OCI-LY1 (cell line): ENCODE measurements around the gene ZNF175.
"Not testable (repeated sequence)": the region's sequence is repeated elsewhere in the genome, so short reads cannot be mapped to it uniquely, and the experiment has no call there.

Experiments
- H2AFZ ChIP-seq: fragments of 200-600 bp; sonication (generic), shearing (Covaris generic); 2 replicates; pipeline ENCODE4 v1.6.0; 2014; ENCODE audit warnings: antibody characterized with exemption, mild to moderate bottlenecking, low read length
- H3F3A ChIP-seq: fragments of 200-600 bp; sonication (generic), shearing (Covaris generic); 2 replicates; pipeline ENCODE4 v1.6.0; 2014; ENCODE audit warnings: mild to moderate bottlenecking, antibody characterized with exemption, low read length, moderate library complexity; ENCODE audit not compliant: insufficient read depth
- H3K27ac ChIP-seq: fragments of 200-600 bp; sonication (generic); 2 replicates; pipeline ENCODE4 v1.5.1; 2014; ENCODE audit warnings: low read length, mixed run types, mild to moderate bottlenecking, low read depth; ENCODE audit not compliant: poor library complexity, severe bottlenecking
- H3K27me3 ChIP-seq: fragments of 200-600 bp; sonication (generic); 2 replicates; pipeline ENCODE4 v1.6.0; 2014; ENCODE audit warnings: antibody characterized with exemption, mild to moderate bottlenecking, low read length, moderate library complexity; ENCODE audit not compliant: insufficient read depth
- H3K36me3 ChIP-seq: fragments of 200-600 bp; sonication (generic); 2 replicates; pipeline ENCODE4 v1.6.1; 2014; ENCODE audit warnings: mild to moderate bottlenecking, antibody characterized with exemption, low read length, moderate library complexity, mixed read lengths; ENCODE audit not compliant: insufficient read depth
- H3K4me1 ChIP-seq: fragments of 200-600 bp; sonication (generic); 2 replicates; pipeline ENCODE4 v1.5.1; 2014; ENCODE audit warnings: mild to moderate bottlenecking, low read length, moderate library complexity; ENCODE audit not compliant: insufficient read depth, severe bottlenecking
- H3K4me2 ChIP-seq: fragments of 200-600 bp; sonication (generic), shearing (Covaris generic); 2 replicates; pipeline ENCODE4 v1.6.1; 2014; ENCODE audit warnings: low read length
- H3K4me3 ChIP-seq: fragments of 200-600 bp; sonication (generic); 2 replicates; pipeline ENCODE4 v1.5.1; 2014; ENCODE audit warnings: low read length, low read depth, mild to moderate bottlenecking, mixed read lengths; ENCODE audit not compliant: poor library complexity, severe bottlenecking
- H3K79me2 ChIP-seq: fragments of 200-600 bp; shearing (Covaris generic); 2 replicates; pipeline ENCODE4 v1.6.1; 2016; ENCODE audit warnings: mixed run types, low read length, mixed read lengths; ENCODE audit not compliant: insufficient read depth
- H3K9ac ChIP-seq: fragments of 200-600 bp; sonication (generic), shearing (Covaris generic); 2 replicates; pipeline ENCODE4 v1.6.1; 2014; ENCODE audit warnings: mild to moderate bottlenecking, low read length, mixed read lengths
- H3K9me2 ChIP-seq: fragments of 200-600 bp; sonication (generic), shearing (Covaris generic); 2 replicates; pipeline ENCODE4 v1.6.1; 2014; ENCODE audit warnings: low read depth, mild to moderate bottlenecking, low read length, mixed read lengths
- H3K9me3 ChIP-seq: fragments of 200-600 bp; shearing (Covaris generic); 2 replicates; pipeline ENCODE4 v1.6.1; 2014; ENCODE audit warnings: low read length, mixed read lengths
- H4K20me1 ChIP-seq: fragments of 200-600 bp; sonication (generic), shearing (Covaris generic); 2 replicates; pipeline ENCODE4 v1.6.0; 2016; ENCODE audit warnings: mild to moderate bottlenecking, low read length; ENCODE audit not compliant: insufficient read depth
- CTCF ChIP-seq: fragments of 200-600 bp; sonication (generic), shearing (Covaris generic); IDR thresholded peaks from 2 replicates; pipeline ENCODE4 v1.5.1; 2017; ENCODE audit warnings: mild to moderate bottlenecking, antibody characterized with exemption, low read length, moderate library complexity, mixed read lengths
- EZH2 ChIP-seq: fragments of 200-600 bp; sonication (generic), shearing (Covaris generic); IDR thresholded peaks from 2 replicates; pipeline ENCODE4 v1.8.0; 2017; ENCODE audit warnings: borderline replicate concordance, mixed run types, mild to moderate bottlenecking, antibody characterized with exemption, low read length, moderate library complexity, mixed read lengths

Gene ZNF175

GRCh38 chr19:51626675-51627074, 55.6 kb downstream of the ZNF175 start:
- Histone ChIP-seq H3K9me3 (no peaks in the 10 kb centered on the region), H3F3A (no peaks in the 10 kb centered on the region), H3K4me2 (no peak overlapping the region), H3K4me1 (no peaks in the 10 kb centered on the region), H3K79me2 (no peaks in the 10 kb centered on the region), H3K4me3 (no peak overlapping the region), H3K36me3 (no peaks in the 10 kb centered on the region), H2AFZ (no peak overlapping the region), H3K9ac (no peak overlapping the region), H3K9me2 (no peaks in the 10 kb centered on the region), H3K27me3 (no peaks in the 10 kb centered on the region), H4K20me1 (no peaks in the 10 kb centered on the region), H3K27ac (no peak overlapping the region)
- TF ChIP-seq EZH2, result no peak
- no peak for TF ChIP-seq CTCF

- H3K27ac ChIP-seq, result no peak overlapping the region
- no peaks in the 10 kb centered on the region for H3F3A ChIP-seq
- no peak overlapping the region for H2AFZ ChIP-seq
- H3K27me3 ChIP-seq, result no peaks in the 10 kb centered on the region
- no peaks in the 10 kb centered on the region for H3K9me3 ChIP-seq
- H3K4me1 ChIP-seq, result no peaks in the 10 kb centered on the region
- no peak overlapping the region for H3K4me3 ChIP-seq
- no peaks in the 10 kb centered on the region for H3K9me2 ChIP-seq
- no peak for TF ChIP-seq EZH2
- TF ChIP-seq CTCF, result no peak
- H4K20me1 ChIP-seq, result no peaks in the 10 kb centered on the region
- no peaks in the 10 kb centered on the region for H3K36me3 ChIP-seq
- H3K9ac ChIP-seq, result no peak overlapping the region
- H3K4me2 ChIP-seq, result no peak overlapping the region
- H3K79me2 ChIP-seq, result no peaks in the 10 kb centered on the region
These were observed 56.5 kb downstream of the ZNF175 start for GRCh38 chr19:51627491-51628138.

GRCh38 chr19:51628153-51628939, 57.3 kb downstream of the ZNF175 start:
- H3K9me3 ChIP-seq, result no peaks in the 10 kb centered on the region
- no peaks in the 10 kb centered on the region for H3F3A ChIP-seq
- H3K9ac ChIP-seq, result no peak overlapping the region
- H3K9me2 ChIP-seq, result no peaks in the 10 kb centered on the region
- no peak overlapping the region for H3K27ac ChIP-seq
- H3K36me3 ChIP-seq, result no peaks in the 10 kb centered on the region
- no peak overlapping the region for H2AFZ ChIP-seq
- no peak overlapping the region for H3K4me3 ChIP-seq
- no peaks in the 10 kb centered on the region for H3K4me1 ChIP-seq
- H3K27me3 ChIP-seq, result no peaks in the 10 kb centered on the region
- H4K20me1 ChIP-seq, result no peaks in the 10 kb centered on the region
- H3K4me2 ChIP-seq, result no peak overlapping the region
- H3K79me2 ChIP-seq, result no peaks in the 10 kb centered on the region
- TF ChIP-seq CTCF (no peak), EZH2 (no peak)

- H3K9ac ChIP-seq, H3K36me3 ChIP-seq, H3K4me2 ChIP-seq, H2AFZ ChIP-seq, H4K20me1 ChIP-seq, H3K9me2 ChIP-seq, H3K4me1 ChIP-seq, H3K79me2 ChIP-seq, H3K9me3 ChIP-seq, H3K4me3 ChIP-seq, H3K27me3 ChIP-seq, H3F3A ChIP-seq, H3K27ac ChIP-seq: not testable (repeated sequence)
These were observed 59.2 kb downstream of the ZNF175 start, which contains the start of gene SIGLEC5 for GRCh38 chr19:51630315-51630714. TSS of gene SIGLEC5 (minus strand) at chr19:51630401. CDS start at chr19:51630335, 66 bp downstream.
